Endothelial cell (in vitro differentiated cells): ENCODE results near the gene DISC1. TPM values are rescaled to one million over a fixed set of nuclear protein-coding genes. Genes with fewer than 3 reads are reported as not detected.

Experiments
- DNase-seq: peaks from one replicate; pipeline ENCODE4 v3.0.0; 2021; ENCODE audit warnings: low spot score
- H3K27ac Mint-ChIP-seq: one replicate; pipeline ENCODE4 v1.8.0; 2021; ENCODE audit warnings: mixed read lengths, inconsistent platforms; ENCODE audit not compliant: unreplicated experiment
- H3K27me3 Mint-ChIP-seq: one replicate; pipeline ENCODE4 v1.8.0; 2021; ENCODE audit warnings: mild to moderate bottlenecking, moderate library complexity, mixed read lengths, inconsistent platforms; ENCODE audit not compliant: unreplicated experiment
- H3K36me3 Mint-ChIP-seq: one replicate; pipeline ENCODE4 v1.8.0; 2021; ENCODE audit warnings: mild to moderate bottlenecking, low read depth, mixed read lengths, inconsistent platforms; ENCODE audit not compliant: unreplicated experiment
- H3K4me1 Mint-ChIP-seq: one replicate; pipeline ENCODE4 v1.8.0; 2021; ENCODE audit warnings: mild to moderate bottlenecking, mixed read lengths, inconsistent platforms; ENCODE audit not compliant: unreplicated experiment
- H3K4me3 Mint-ChIP-seq: one replicate; pipeline ENCODE4 v1.8.0; 2021; ENCODE audit warnings: mild to moderate bottlenecking, mixed read lengths, inconsistent platforms; ENCODE audit not compliant: unreplicated experiment
- H3K9me3 Mint-ChIP-seq: one replicate; pipeline ENCODE4 v1.8.0; 2021; ENCODE audit warnings: mixed read lengths, inconsistent platforms; ENCODE audit not compliant: unreplicated experiment
- total RNA-seq: library from RNA; stranded (reverse); fragmentation: NEBNext Ultra II Directional; extraction: Animal tissue kit (Norgen Biotek cat#: 25700); gene quantifications from one replicate; pipeline ENCODE4 v1.2.1, GENCODE V29; 2021; ENCODE audit not compliant: unreplicated experiment
- TF ChIP-seq, protein P1 (sequence below): fragments of 200-600 bp; sonication (generic); IDR thresholded peaks from one replicate; pipeline ENCODE4 v1.5.0; 2021; ENCODE audit warnings: antibody characterized with exemption; ENCODE audit not compliant: unreplicated experiment

DISC1 gene
- total RNA-seq, 1 donor from 2014 or later = 82.5 TPM

DNA sequence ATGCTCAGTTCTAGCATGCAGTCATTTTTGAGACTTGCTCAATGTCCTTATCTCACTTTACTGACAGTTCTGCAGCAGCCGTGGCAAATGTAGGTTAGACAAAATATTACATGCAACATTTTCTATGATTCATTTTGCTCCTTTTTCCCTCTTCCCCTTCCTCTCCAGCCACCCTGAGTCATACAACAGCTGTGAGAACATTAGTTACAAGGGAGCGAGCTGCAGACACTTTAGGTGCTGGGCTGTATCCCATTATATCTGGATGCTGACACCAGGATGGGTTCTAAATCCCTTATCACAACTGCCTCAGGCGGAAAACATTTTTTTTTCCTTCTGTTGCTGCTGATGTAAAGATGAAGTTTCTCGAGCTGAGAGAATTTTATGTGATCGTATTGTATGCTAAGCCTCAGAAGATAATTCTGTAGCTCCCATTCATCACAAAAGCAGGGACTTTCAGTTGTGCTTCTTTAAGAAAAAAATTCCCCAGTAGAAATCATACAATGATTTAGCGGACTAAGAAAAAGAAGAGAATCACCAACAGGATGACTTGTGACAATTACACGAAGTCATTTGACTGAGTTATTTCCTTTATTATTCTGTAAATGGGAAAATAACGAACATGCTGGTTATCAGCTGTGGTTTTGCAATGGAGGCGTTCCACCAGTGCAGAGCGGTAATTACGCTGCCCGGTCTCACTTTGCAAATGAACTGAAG is 345.0 kb downstream of the DISC1 start:
- no peak for DNase-seq
- Mint-ChIP-seq H3K4me3 (no peak overlapping the region), H3K4me1 (no peaks in the 10 kb centered on the region), H3K36me3 (peaks cover 33% of the 10 kb centered on the region), H3K27me3 (peaks cover 4% of the 10 kb centered on the region), H3K27ac (no peak overlapping the region), H3K9me3 (no peaks in the 10 kb centered on the region)
- TF ChIP-seq, protein P1, sequence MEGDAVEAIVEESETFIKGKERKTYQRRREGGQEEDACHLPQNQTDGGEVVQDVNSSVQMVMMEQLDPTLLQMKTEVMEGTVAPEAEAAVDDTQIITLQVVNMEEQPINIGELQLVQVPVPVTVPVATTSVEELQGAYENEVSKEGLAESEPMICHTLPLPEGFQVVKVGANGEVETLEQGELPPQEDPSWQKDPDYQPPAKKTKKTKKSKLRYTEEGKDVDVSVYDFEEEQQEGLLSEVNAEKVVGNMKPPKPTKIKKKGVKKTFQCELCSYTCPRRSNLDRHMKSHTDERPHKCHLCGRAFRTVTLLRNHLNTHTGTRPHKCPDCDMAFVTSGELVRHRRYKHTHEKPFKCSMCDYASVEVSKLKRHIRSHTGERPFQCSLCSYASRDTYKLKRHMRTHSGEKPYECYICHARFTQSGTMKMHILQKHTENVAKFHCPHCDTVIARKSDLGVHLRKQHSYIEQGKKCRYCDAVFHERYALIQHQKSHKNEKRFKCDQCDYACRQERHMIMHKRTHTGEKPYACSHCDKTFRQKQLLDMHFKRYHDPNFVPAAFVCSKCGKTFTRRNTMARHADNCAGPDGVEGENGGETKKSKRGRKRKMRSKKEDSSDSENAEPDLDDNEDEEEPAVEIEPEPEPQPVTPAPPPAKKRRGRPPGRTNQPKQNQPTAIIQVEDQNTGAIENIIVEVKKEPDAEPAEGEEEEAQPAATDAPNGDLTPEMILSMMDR = no peak

GRCh38 chr1:231972111-231972445 is 345.5 kb downstream of the DISC1 start:
- Mint-ChIP-seq H3K27ac (no peak overlapping the region), H3K4me3 (no peak overlapping the region), H3K9me3 (no peaks in the 10 kb centered on the region), H3K4me1 (no peaks in the 10 kb centered on the region), H3K27me3 (peaks cover 2% of the 10 kb centered on the region), H3K36me3 (peaks cover 35% of the 10 kb centered on the region)
- TF ChIP-seq, protein P1 = no peak
- no peak for DNase-seq

- H3K27ac Mint-ChIP-seq = no peak overlapping the region
- DNase-seq = no peak
- H3K4me3 Mint-ChIP-seq = no peak overlapping the region
- H3K36me3 Mint-ChIP-seq = peaks cover 39% of the 10 kb centered on the region
- peaks cover 2% of the 10 kb centered on the region for H3K27me3 Mint-ChIP-seq
- H3K4me1 Mint-ChIP-seq = peaks cover 7% of the 10 kb centered on the region
- TF ChIP-seq, protein P1 = no peak
- H3K9me3 Mint-ChIP-seq = peaks cover 5% of the 10 kb centered on the region
Observed at GRCh38 chr1:231973830-231974229, 347.2 kb downstream of the DISC1 start.

DNA sequence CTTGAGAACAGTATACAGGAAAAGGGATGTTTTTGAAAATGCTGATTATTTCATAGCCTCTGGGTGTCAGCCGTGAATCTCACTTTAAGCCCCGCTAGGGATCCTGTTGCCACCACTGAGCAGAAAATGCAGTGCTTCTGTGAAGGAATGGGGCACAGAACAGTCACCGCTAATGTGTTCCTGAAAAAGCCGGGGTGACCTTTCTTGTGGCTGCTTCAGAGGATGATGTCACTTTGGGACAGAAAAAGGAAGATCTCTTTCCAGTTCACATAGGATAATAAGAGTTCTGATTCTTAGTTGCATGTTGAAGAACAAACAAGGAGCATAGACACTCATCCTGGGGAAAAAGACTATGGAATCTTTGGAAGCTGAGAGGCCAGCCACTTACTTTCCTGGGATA is 349.6 kb downstream of the DISC1 start:
- TF ChIP-seq, protein P1 = no peak
- peaks cover 7% of the 10 kb centered on the region for H3K4me1 Mint-ChIP-seq
- peaks cover 25% of the 10 kb centered on the region for H3K36me3 Mint-ChIP-seq
- peak overlapping the region; percentile 5 for H3K27ac Mint-ChIP-seq
- H3K4me3 Mint-ChIP-seq = peak overlapping the region; percentile 24
- peaks cover 2% of the 10 kb centered on the region for H3K27me3 Mint-ChIP-seq
- DNase-seq = no peak
- H3K9me3 Mint-ChIP-seq = peaks cover 5% of the 10 kb centered on the region

DNA sequence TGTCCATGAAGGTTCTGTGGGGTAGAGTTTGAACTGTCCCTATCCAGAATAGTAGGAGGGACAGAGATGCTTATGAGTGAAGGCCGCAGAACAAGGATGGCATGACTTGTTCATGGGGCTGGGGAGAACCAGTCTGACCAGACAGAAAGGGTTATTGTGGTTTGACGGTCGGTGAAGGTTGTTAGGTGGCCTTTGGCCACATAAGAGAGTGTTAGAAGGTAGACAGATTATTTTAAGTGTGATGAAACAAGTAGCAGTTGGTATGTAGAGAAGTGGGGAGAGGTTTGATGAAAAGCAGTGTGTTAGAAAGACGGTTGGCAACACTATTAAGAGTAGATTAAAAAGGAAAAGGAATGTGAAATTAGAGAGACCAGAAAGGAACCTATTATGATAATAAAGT is 355.1 kb downstream of the DISC1 start:
- no peak for DNase-seq
- TF ChIP-seq, protein P1 = no peak
- peaks cover 5% of the 10 kb centered on the region for H3K9me3 Mint-ChIP-seq
- H3K27me3 Mint-ChIP-seq = peaks cover 5% of the 10 kb centered on the region
- H3K27ac Mint-ChIP-seq = no peak overlapping the region
- peak overlapping the region; percentile 5 for H3K4me3 Mint-ChIP-seq
- H3K4me1 Mint-ChIP-seq = peaks cover 22% of the 10 kb centered on the region
- H3K36me3 Mint-ChIP-seq = peaks cover 13% of the 10 kb centered on the region
